ENCODE results near the gene CHST6. TPM values are rescaled to one million over a fixed set of nuclear protein-coding genes. Genes with fewer than 3 reads are reported as not detected.

The CHST6 gene
- total and polyA plus RNA-seq, 9 of the 15 experiments (the other 6 are each of a cell fraction or from before 2014, with no cell fraction given): 0.01 to 0.05 (median 0.02) TPM; not detected in 6

- TF ChIP-seq, protein P1, sequence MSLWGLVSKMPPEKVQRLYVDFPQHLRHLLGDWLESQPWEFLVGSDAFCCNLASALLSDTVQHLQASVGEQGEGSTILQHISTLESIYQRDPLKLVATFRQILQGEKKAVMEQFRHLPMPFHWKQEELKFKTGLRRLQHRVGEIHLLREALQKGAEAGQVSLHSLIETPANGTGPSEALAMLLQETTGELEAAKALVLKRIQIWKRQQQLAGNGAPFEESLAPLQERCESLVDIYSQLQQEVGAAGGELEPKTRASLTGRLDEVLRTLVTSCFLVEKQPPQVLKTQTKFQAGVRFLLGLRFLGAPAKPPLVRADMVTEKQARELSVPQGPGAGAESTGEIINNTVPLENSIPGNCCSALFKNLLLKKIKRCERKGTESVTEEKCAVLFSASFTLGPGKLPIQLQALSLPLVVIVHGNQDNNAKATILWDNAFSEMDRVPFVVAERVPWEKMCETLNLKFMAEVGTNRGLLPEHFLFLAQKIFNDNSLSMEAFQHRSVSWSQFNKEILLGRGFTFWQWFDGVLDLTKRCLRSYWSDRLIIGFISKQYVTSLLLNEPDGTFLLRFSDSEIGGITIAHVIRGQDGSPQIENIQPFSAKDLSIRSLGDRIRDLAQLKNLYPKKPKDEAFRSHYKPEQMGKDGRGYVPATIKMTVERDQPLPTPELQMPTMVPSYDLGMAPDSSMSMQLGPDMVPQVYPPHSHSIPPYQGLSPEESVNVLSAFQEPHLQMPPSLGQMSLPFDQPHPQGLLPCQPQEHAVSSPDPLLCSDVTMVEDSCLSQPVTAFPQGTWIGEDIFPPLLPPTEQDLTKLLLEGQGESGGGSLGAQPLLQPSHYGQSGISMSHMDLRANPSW (CRISPR knock-in tag; IDR thresholded peaks at IDR 0.05): no peak
- TF ChIP-seq ZNF174 (CRISPR knock-in tag; IDR thresholded peaks at IDR 0.05) (no peak), SLC30A9 (CRISPR knock-in tag; IDR thresholded peaks at IDR 0.05) (no peak), MLX (CRISPR knock-in tag; conservative IDR thresholded peaks at IDR 0.05) (no peak), CEBPG (CRISPR knock-in tag; IDR thresholded peaks at IDR 0.05) (peak; percentile 54; the same call in 1 of the 2 replicates), CEBPG (tag; conservative IDR thresholded peaks at IDR 0.05 in 1 of 2, IDR thresholded peaks at IDR 0.05 in 1 of 2) (peak in 1 of 2 experiments; percentile 43; a peak in 1 of 4 replicates), FOS (IDR thresholded peaks at IDR 0.05; ENCODE audit: extremely low read depth, insufficient read length) (peak; percentile 83), ZNF589 (CRISPR knock-in tag; IDR thresholded peaks at IDR 0.05; ENCODE audit: low read depth) (no peak), ZNF12 (CRISPR knock-in tag; IDR thresholded peaks at IDR 0.05) (no peak), EHMT2 (IDR thresholded peaks at IDR 0.05) (no peak), ZNF41 (CRISPR knock-in tag; conservative IDR thresholded peaks at IDR 0.05) (no peak), TFAP4 (CRISPR knock-in tag; IDR thresholded peaks at IDR 0.05; ENCODE audit: borderline replicate concordance) (peak; percentile 91), ZEB2 (IDR thresholded peaks at IDR 0.05) (no peak), SNIP1 (IDR thresholded peaks at IDR 0.05; ENCODE audit: low read depth) (no peak), ZNF232 (CRISPR knock-in tag; IDR thresholded peaks at IDR 0.05) (no peak), GATA2 (CRISPR knock-in tag; IDR thresholded peaks at IDR 0.05) (no peak), MTA3 (IDR thresholded peaks at IDR 0.05; ENCODE audit: borderline replicate concordance) (peak; percentile 88; the same call in 1 of the 2 replicates), BDP1 (IDR thresholded peaks at IDR 0.05; ENCODE audit: insufficient read depth, insufficient read length) (no peak), ZNF133 (CRISPR knock-in tag; IDR thresholded peaks at IDR 0.05) (no peak), POLR2B (IDR thresholded peaks at IDR 0.05; ENCODE audit: low read depth, partially characterized antibody) (peak; percentile 97), IRF2 (CRISPR knock-in tag; IDR thresholded peaks at IDR 0.05) (no peak), ZNF561 (CRISPR knock-in tag; conservative IDR thresholded peaks at IDR 0.05) (no peak), ZNF143 (CRISPR knock-in tag; IDR thresholded peaks at IDR 0.05) (no peak), DIDO1 (tag; IDR thresholded peaks at IDR 0.05; ENCODE audit: low read depth) (no peak), JUND (IDR thresholded peaks at IDR 0.05; ENCODE audit: borderline replicate concordance, low read depth, low read length) (peak; percentile 72), JUND (tag; IDR thresholded peaks at IDR 0.05; ENCODE audit: borderline replicate concordance, low read depth, low read length) (peak; percentile 61; the same call in 1 of the 3 replicates)
Observed at GRCh38 chr16:75464122-75464918, 30.9 kb downstream of the CHST6 start, which contains the start of gene TMEM170A (continued).

Measured in K562 (cell line).